K562 (cell line): ENCODE measurements around the gene FTH1. TPM values are rescaled to one million over a fixed set of nuclear protein-coding genes. Genes with fewer than 3 reads are reported as not detected.

Experiments
- ATAC-seq: fragments of 200-7000 bp; cut with Tn5 transposase; 3 replicates; pipeline ENCODE4 v1.9.1; 2020; ENCODE audit warnings: moderate library complexity
- BruUV-seq: library from RNA; stranded (reverse); fragments of 400-500 nt; replicated peaks from 2 replicates; lab custom pipeline; 2021; lab: Mats Ljungman, UMichigan
- CTCF ChIA-PET: fragments of 300-600 bp; formaldehyde crosslinking; extraction: SDS; loops from one replicate; lab custom pipeline; 2021; ENCODE audit warnings: low intra/inter-chr PET ratio; lab: Yijun Ruan, JAX
- POLR2A ChIA-PET: fragments of 300-600, 350-650 bp; sonication (Branson Sonifier 250); formaldehyde crosslinking; extraction: SDS; loops from one replicate; lab custom pipeline; 2021; ENCODE audit warnings: antibody characterized with exemption, inconsistent platforms; lab: Yijun Ruan, JAX
- DNase-seq, 4 experiments: peaks; one replicate each; pipeline versions ENCODE4 v3.0.0 to v3.0.0-alpha.2; 2011 to 2018; ENCODE audit warnings: low spot score in 3 of 4, mixed read lengths in 3 of 4; ENCODE audit errors: extremely low read depth in 1 of 4
- FAIRE-seq: peaks from 2 replicates; lab custom pipeline; 2011; peaks lifted over from hg19 to GRCh38; lab: Jason Lieb, UNC
- H2AFZ ChIP-seq: 2 replicates; pipeline ENCODE4 v1.6.0; 2011; ENCODE audit warnings: low read depth, low read length, control low read depth, inconsistent platforms
- H3K27ac ChIP-seq: fragments of 200-600 bp; 3 replicates; pipeline ENCODE4 v1.8.0; 2011; ENCODE audit warnings: low read depth, mild to moderate bottlenecking, control low read depth, inconsistent platforms, low read length, moderate library complexity, mixed read lengths; ENCODE audit errors: extremely low read depth
- H3K27me3 ChIP-seq, 2 experiments: fragments of 300-600 bp in 1 of 2; 2 replicates in 1 of 2; 3 replicates in 1 of 2; pipeline versions ENCODE4 v1.6.0 to v1.8.0; 2011; ENCODE audit warnings: inconsistent platforms in 2 of 2, low read length in 2 of 2, mild to moderate bottlenecking in 1 of 2, mixed read lengths in 1 of 2, moderate library complexity in 1 of 2; ENCODE audit not compliant: control insufficient read depth in 2 of 2, insufficient read depth in 2 of 2
- H3K36me3 ChIP-seq: fragments of 300-600 bp; 3 replicates; pipeline ENCODE4 v1.8.0; 2011; ENCODE audit warnings: mild to moderate bottlenecking, low read length, inconsistent platforms; ENCODE audit not compliant: control insufficient read depth, insufficient read depth
- H3K4me1 ChIP-seq, 2 experiments: fragments of 200-600 bp in 1 of 2; replicated peaks in 1 of 2; 2 replicates in 1 of 2; 3 replicates in 1 of 2; pipeline versions ENCODE4 v1.5.1 to v1.8.0; 2011; ENCODE audit warnings: inconsistent platforms in 2 of 2, low read length in 2 of 2, mild to moderate bottlenecking in 1 of 2, mixed read lengths in 1 of 2, moderate library complexity in 1 of 2; ENCODE audit not compliant: control insufficient read depth in 2 of 2, insufficient read depth in 2 of 2
- H3K4me2 ChIP-seq: 2 replicates; pipeline ENCODE4 v1.6.1; 2011; ENCODE audit warnings: low read length, control low read depth, inconsistent platforms, mixed read lengths; ENCODE audit not compliant: insufficient read depth
- H3K4me3 ChIP-seq: fragments of 200-600 bp; sonication (generic), shearing (Covaris generic); 2 replicates; pipeline ENCODE4 v1.5.1; 2016; ENCODE audit warnings: control low read depth, inconsistent platforms
- H3K79me2 ChIP-seq: fragments of 200-600 bp; 3 replicates; pipeline ENCODE4 v1.8.0; 2011; ENCODE audit warnings: low read length, inconsistent platforms; ENCODE audit not compliant: control insufficient read depth, insufficient read depth
- H3K9ac ChIP-seq, 2 experiments: 2 replicates each; pipeline versions ENCODE4 v1.6.0 to v1.6.1; 2011; ENCODE audit warnings: low read depth in 2 of 2, low read length in 2 of 2, control low read depth in 1 of 2, inconsistent platforms in 1 of 2, mild to moderate bottlenecking in 1 of 2, mixed read lengths in 1 of 2; ENCODE audit not compliant: insufficient read depth in 1 of 2
- H3K9me1 ChIP-seq: one replicate; pipeline ENCODE4 v1.6.0; 2011; ENCODE audit warnings: inconsistent platforms, mild to moderate bottlenecking, low read length, moderate library complexity; ENCODE audit not compliant: control insufficient read depth, insufficient read depth
- H3K9me3 ChIP-seq: replicated peaks from 2 replicates; pipeline ENCODE4 v1.5.1; 2011; ENCODE audit warnings: low read depth, low read length, inconsistent platforms; ENCODE audit not compliant: control insufficient read depth, insufficient read depth
- H4K20me1 ChIP-seq: replicated peaks from 2 replicates; pipeline ENCODE4 v1.6.1; 2011; ENCODE audit warnings: low read length, inconsistent platforms, mixed read lengths; ENCODE audit not compliant: control insufficient read depth, insufficient read depth
- BCLAF1 ChIP-seq, 2 experiments: fragments of 450-650 bp in 1 of 2; IDR thresholded peaks; 2 replicates each; pipeline ENCODE4 v1.6.1; 2011 to 2017; ENCODE audit warnings: low read depth in 2 of 2, antibody characterized with exemption in 1 of 2, borderline replicate concordance in 1 of 2, low read length in 1 of 2, mild to moderate bottlenecking in 1 of 2, mixed read lengths in 1 of 2; ENCODE audit not compliant: control insufficient read depth in 1 of 2
- CREM ChIP-seq: IDR thresholded peaks from 2 replicates; pipeline ENCODE4 v1.6.1; 2014; ENCODE audit warnings: antibody characterized with exemption, low read depth
- CUX1 ChIP-seq: fragments of 200-800 bp; sonication (Bioruptor generic); IDR thresholded peaks from 2 replicates; pipeline ENCODE4 v1.6.1; 2016; ENCODE audit warnings: missing genetic modification characterization, missing compliant biosample characterization
- E2F3 ChIP-seq: fragments of 250-450 bp; sonication (Bioruptor Pico); IDR thresholded peaks from 2 replicates; pipeline ENCODE4 v1.4.0; 2020; ENCODE audit warnings: mild to moderate bottlenecking
- ETS2 ChIP-seq: IDR thresholded peaks from 2 replicates; pipeline ENCODE4 v1.6.1; 2016; ENCODE audit warnings: borderline replicate concordance, missing genetic modification characterization, mild to moderate bottlenecking, moderate library complexity, missing compliant biosample characterization; ENCODE audit not compliant: poor library complexity, severe bottlenecking
- L3MBTL2 ChIP-seq: fragments of 450-650 bp; IDR thresholded peaks from 2 replicates; pipeline ENCODE4 v1.6.1; 2016; ENCODE audit warnings: mild to moderate bottlenecking, moderate library complexity
- MLLT1 ChIP-seq, 2 experiments: fragments of 450-650 bp; IDR thresholded peaks; 2 replicates each; pipeline ENCODE4 v1.6.1; 2016
- ZBTB17 ChIP-seq: fragments of 450-650 bp; formaldehyde crosslinking; IDR thresholded peaks from 2 replicates; pipeline ENCODE4 v1.4.0; 2020; ENCODE audit warnings: mild to moderate bottlenecking
- ZNF41 ChIP-seq: fragments of 250-450 bp; sonication (Bioruptor Pico); conservative IDR thresholded peaks from 2 replicates; pipeline ENCODE4 v1.4.0; 2020; ENCODE audit warnings: mild to moderate bottlenecking
- ZNF668 ChIP-seq: fragments of 250-450 bp; sonication (Bioruptor Pico); IDR thresholded peaks from 2 replicates; pipeline ENCODE4 v1.8.0; 2022; ENCODE audit warnings: mild to moderate bottlenecking, inconsistent platforms
- WGBS: fragments of 100-300 bp; shearing (Covaris generic); methylation state at CpG from one replicate; pipeline ENCODE4 v1.1.6; 2016; ENCODE audit warnings: low coverage, mixed read lengths; ENCODE audit not compliant: insufficient coverage; ENCODE audit errors: missing lambda C conversion rate; 5-methylcytosine and 5-hydroxymethylcytosine counted together
- in situ Hi-C: fragments of 300-500 bp; cut with MboI; formaldehyde crosslinking; loops from 4 replicates; pipeline ENCODE4 v1.15.0; 2018; ENCODE audit warnings: inconsistent platforms, mixed read lengths
- intact Hi-C: fragments of 100-400 bp; cut with micrococcal nuclease; formaldehyde crosslinking; loops from 2 replicates; pipeline ENCODE4 v1.14.2; 2022
- polyA plus RNA-seq, 8 experiments: library from polyadenylated mRNA; depleted of rRNA in 4 of 8; stranded (reverse) in 5 of 8; unstranded in 3 of 8; fragments of >200 nt; fragmentation: Nextera tagmentation in 2 of 8; fragmentation: Illumina TruSeq in 1 of 8; extraction: Ambion mirVana in 2 of 8; extraction: Trizol in 1 of 8; gene quantifications; 2 replicates each; pipeline versions ENCODE4 v1.2.1 to v1.2.3, GENCODE V29; 2011 to 2014; ENCODE audit warnings: inconsistent platforms in 1 of 8, missing spikeins in 1 of 8
- total RNA-seq, 7 experiments: library from RNA; depleted of rRNA in 6 of 7; stranded (reverse); fragments of >200 nt in 6 of 7; fragmentation: Illumina TruSeq in 2 of 7; extraction: Trizol in 2 of 7; gene quantifications; 2 replicates each; pipeline versions ENCODE4 v1.2.1 to v1.2.3, GENCODE V29; 2011 to 2021; ENCODE audit warnings: low replicate concordance in 1 of 7

Gene FTH1
- total and polyA plus RNA-seq, 9 of the 15 experiments (the other 6 are each of a cell fraction or from before 2014, with no cell fraction given) = 370 to 3,146 (median 802) TPM

GRCh38 chr11:62013537-62014476, 46.4 kb upstream of the FTH1 start:
- FAIRE-seq = no peak
- TF ChIP-seq L3MBTL2 (no peak), BCLAF1 (IDR thresholded peaks at IDR 0.05; ENCODE audit: borderline replicate concordance in 1 of 2, control insufficient read depth in 1 of 2, low read depth in 2 of 2, low read length in 1 of 2) (no peak), ETS2 (tag) (peak; percentile 49), ZNF668 (peak; percentile 91), CUX1 (CRISPR knock-in tag) (peak; percentile 61; the same call in 1 of the 2 replicates), CREM (no peak), ZNF41 (peak; percentile 86), E2F3 (CRISPR knock-in tag) (peak; percentile 66), ZBTB17 (CRISPR knock-in tag) (peak; percentile 82), MLLT1 (IDR thresholded peaks at IDR 0.05) (no peak)

More at GRCh38 chr11:62013537-62014476, 46.4 kb upstream of the FTH1 start:
- no peaks in the 10 kb centered on the region for H3K36me3 ChIP-seq
- H3K79me2 ChIP-seq = no peaks in the 10 kb centered on the region
- no peak for DNase-seq
- no peaks in the 10 kb centered on the region for H3K9me1 ChIP-seq
- ChIA-PET CTCF (no interaction called here), POLR2A (interaction anchor here (1.7 to 1.9 kb wide), 2 partner anchors 11 to 48 kb away, joined by 6 to 7 read pairs; no protein-coding TSS in a partner anchor)
- H3K27me3 ChIP-seq = no peaks in the 10 kb centered on the region; a peak in 1 of 5 replicates
- intact Hi-C loops = no loop called here
- H3K27ac ChIP-seq = no peak overlapping the region
- ATAC-seq = no peak
- no peak overlapping the region for H3K9ac ChIP-seq
- in situ Hi-C loops = no loop called here
- no peak overlapping the region; the same call in 1 of the 2 replicates for H3K4me2 ChIP-seq
- WGBS = 71% methylated on average over 15 of the region's 15 CpGs
- BruUV-seq = no TSS peak
- H3K4me3 ChIP-seq = no peak overlapping the region
- H3K4me1 ChIP-seq = peaks cover 29 to 39% of the 10 kb centered on the region in 2 experiments
- H3K9me3 ChIP-seq = no peaks in the 10 kb centered on the region
- no peaks in the 10 kb centered on the region for H4K20me1 ChIP-seq
- H2AFZ ChIP-seq = peak overlapping the region; percentile 65
